Fibroblast of pulmonary artery (primary cell): ENCODE data around the gene CDCP2.
"Not testable (repeated sequence)": the region's sequence is repeated elsewhere in the genome, so short reads cannot be mapped to it uniquely, and the experiment has no call there.

Source experiments
- DNase-seq: peaks from one replicate; pipeline ENCODE4 v3.0.0-alpha.2; 2010; ENCODE audit warnings: low read depth
- H3K4me3 ChIP-seq: replicated peaks from 2 replicates; pipeline ENCODE4 v1.5.1; 2011; ENCODE audit warnings: low read depth, mild to moderate bottlenecking, control low read depth, low read length, moderate library complexity
- TF ChIP-seq, protein P1 (sequence below): IDR thresholded peaks from 2 replicates; pipeline ENCODE4 v1.5.1; 2011; ENCODE audit warnings: mild to moderate bottlenecking, control low read depth, low read length, inconsistent platforms; ENCODE audit errors: missing control alignments

CDCP2 gene

DNA sequence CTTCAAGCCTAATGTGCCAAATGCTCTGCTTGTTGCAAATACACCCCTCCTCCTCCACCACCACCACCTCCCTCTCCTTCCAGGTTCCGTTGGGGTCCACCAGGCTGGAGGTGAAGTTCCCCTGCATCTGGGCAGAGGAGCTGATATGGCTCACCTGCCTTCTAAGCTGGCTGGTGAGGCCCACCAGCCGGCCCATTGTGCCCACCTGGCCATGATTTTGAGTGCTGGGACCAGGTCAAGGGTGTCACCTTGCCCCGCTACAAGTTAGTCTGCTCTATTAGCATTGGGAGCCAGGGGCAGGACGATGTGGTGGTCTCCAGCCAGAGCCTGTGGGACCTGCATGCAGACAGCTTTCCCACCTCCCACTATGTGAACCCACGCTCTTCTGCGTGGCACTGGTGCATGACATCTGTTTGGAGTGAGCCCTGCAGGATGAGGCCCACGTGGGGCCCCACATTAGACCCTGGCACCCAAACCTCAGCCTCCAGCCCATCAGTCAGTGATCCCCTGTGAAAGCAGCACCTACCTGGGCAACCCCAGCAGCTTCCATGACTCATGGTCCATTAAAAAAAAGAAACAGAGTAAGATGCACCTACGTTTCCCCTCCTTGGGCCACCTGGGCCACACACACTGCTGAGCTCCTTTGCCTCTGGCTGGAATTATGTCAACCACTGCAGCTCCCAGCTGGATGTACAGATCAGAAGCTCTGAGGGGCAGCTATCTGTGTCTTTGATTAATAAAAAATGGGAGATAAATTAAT lies 15.6 kb upstream of the CDCP2 start:
- H3K4me3 ChIP-seq, result no peak overlapping the region
- DNase-seq, result no peak
- TF ChIP-seq, protein P1, sequence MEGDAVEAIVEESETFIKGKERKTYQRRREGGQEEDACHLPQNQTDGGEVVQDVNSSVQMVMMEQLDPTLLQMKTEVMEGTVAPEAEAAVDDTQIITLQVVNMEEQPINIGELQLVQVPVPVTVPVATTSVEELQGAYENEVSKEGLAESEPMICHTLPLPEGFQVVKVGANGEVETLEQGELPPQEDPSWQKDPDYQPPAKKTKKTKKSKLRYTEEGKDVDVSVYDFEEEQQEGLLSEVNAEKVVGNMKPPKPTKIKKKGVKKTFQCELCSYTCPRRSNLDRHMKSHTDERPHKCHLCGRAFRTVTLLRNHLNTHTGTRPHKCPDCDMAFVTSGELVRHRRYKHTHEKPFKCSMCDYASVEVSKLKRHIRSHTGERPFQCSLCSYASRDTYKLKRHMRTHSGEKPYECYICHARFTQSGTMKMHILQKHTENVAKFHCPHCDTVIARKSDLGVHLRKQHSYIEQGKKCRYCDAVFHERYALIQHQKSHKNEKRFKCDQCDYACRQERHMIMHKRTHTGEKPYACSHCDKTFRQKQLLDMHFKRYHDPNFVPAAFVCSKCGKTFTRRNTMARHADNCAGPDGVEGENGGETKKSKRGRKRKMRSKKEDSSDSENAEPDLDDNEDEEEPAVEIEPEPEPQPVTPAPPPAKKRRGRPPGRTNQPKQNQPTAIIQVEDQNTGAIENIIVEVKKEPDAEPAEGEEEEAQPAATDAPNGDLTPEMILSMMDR, result no peak

DNA sequence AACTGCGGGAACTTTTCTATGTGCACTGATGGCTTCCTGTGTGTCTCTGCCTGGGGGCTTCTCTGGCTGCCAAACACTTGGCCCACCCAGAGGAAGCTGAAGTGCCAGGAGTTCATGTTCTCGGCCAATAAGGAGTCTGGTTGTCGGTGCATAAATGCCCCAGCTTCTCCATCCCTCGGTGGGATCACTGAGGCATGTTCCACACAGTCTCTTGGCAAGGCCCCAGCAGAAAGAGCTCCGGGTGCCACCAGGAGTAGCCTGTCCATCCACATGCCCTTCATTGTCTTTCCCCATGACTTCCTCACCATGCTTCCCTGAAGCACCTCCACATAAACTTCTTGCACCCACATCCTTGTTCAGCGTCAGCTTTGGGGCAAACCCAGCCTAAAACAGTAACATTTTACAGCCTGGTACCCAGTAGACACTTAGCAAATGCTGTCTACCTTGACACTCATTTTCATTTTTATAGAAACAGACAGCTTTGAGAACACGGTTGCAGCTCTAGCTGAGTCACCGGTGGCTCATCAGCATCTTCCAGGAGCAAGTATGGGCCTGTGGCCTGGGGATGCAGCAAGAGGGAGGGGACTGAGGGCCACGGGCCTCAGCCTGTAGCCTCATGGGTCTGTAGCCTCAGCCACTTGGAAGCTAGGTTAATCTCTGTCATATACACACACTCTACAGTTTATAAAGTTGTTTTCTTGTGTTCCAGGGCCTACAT lies 14.8 kb upstream of the CDCP2 start:
- no peak overlapping the region for H3K4me3 ChIP-seq
- DNase-seq, result peak; percentile 10
- TF ChIP-seq, protein P1, result no peak

DNA sequence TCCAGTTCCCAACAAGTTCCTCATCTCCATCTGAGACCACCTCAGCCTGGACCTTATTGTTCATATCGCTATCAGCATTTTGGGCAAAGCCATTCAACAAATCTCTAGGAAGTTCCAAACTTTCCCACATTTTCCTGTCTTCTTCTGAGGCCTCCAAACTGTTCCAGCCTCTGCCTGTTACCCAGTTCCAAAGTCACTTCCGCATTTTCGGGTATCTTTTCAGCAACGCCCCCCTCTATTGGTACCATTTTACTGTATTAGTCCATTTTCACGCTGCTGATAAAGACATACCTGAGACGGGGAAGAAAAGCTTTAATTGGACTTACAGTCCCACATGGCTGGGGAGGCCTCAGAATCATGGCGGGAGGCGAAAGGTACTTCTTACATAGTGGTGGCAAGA lies 13.6 kb upstream of the CDCP2 start:
- DNase-seq, H3K4me3 ChIP-seq: not testable (repeated sequence)

DNA sequence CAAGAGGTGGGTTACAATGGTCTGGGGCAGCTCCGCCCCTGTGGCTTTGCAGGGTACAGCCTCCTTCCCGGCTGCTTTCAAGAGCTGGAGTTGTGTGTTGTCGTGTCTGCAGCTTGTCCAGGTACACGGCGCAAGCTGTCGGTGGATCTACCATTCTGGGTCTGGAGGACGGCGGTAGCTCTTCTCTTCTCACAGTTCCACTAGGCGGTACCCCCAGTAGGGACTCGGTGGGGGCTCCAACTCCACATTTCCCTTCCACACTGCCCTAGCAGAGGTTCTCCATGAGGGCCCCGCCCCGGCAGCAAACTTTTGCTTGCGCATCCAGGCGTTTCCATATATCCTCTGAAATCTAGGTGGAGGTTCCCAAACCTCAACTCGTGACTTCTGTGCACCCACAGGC lies 12.3 kb upstream of the CDCP2 start:
- H3K4me3 ChIP-seq, result no peak overlapping the region
- TF ChIP-seq, protein P1, result no peak
- DNase-seq, result no peak

DNA sequence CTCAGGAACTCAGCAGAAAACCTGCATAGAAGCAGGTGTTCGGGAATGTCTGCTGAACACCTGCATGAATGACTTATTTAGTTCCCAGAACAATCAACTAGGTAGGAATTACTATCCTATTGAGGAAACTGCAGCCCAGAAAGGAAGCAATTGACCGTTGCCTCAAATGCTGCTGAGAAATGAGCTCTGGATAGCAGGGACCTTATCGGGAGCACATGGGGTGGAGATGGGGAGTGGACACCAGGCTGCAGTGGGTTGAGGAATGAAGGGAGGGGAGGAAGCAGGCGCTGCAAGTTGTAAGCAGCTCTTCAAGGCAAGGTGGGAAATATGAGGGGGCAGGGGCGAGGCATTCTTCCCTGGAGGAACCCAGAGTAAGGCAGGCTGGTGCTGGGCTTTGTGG lies 10.8 kb upstream of the CDCP2 start:
- DNase-seq, result no peak
- TF ChIP-seq, protein P1, result no peak
- no peak overlapping the region for H3K4me3 ChIP-seq

DNA sequence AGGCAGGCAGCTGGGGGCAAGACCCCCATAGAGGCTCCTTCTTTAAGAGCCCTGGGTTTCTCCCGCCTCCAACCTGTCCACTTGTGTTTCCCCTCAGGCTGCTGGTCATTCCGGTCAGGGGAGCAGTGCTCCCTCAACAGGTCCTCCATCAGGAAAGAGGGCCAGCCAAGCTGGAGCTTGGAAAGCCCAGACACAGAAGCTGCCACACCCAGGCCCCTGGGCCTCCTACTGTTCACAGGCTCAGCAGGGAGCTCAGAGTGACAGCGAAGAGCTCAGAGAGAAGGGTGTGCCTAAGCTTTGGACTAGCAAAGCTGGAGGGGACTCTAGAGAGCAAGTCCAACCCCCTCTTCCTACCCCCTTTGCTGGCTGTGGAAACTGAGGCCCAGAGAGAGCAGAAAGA lies 10.3 kb upstream of the CDCP2 start:
- DNase-seq, result no peak
- TF ChIP-seq, protein P1, result no peak
- H3K4me3 ChIP-seq, result no peak overlapping the region

DNA sequence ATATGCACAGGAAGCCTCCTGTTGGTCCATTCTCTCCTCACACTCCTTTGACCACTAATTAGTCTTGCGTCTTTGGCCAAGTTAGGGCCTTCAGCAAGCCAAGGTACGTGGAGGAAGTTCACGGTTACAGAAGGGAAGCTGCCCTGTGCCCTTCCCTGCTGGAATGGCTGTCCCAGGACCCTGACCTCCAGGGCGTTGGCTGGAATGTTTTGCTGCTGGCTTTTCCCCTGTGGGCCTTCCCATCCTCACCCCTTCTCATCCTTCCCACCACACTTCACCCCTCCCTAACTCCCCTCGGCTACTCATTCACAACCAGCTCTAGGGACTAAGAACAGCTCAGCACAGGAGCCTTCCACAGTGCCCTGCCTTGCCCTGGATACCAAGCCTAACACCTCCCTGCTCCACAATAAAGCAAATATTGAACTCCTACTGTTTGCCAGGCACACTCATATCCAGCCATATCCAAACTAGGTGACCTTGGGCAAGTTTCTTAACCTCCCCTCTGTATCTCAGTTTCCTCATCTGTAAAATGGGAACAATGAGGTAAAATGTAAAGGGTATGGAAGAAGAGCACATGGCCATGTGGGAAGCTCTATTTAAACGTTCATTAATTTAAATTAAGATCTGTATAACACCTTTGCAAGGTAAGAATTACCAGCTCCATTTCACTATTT lies 8.8 kb upstream of the CDCP2 start:
- TF ChIP-seq, protein P1, result no peak
- no peak for DNase-seq
- no peak overlapping the region for H3K4me3 ChIP-seq
